Stimulated activated CD4-positive, alpha-beta T cell treated with anti-CD3 and anti-CD28 coated beads, Interleukin-4, amount 100 ng/mL, for 1 hour (primary cell): ENCODE data around the gene ZMIZ1.

Experiments
- DNase-seq: peaks from one replicate; pipeline ENCODE4 v3.0.0-alpha.2; 2020

The ZMIZ1 gene

GRCh38 chr10:79067241-79068202, 1.2 kb upstream of the ZMIZ1 start:
- DNase-seq, result peak; percentile 87

GRCh38 chr10:79068203-79068561, 584 bp upstream of the ZMIZ1 start:
- peak; percentile 50 for DNase-seq

GRCh38 chr10:79069325-79070080, 737 bp downstream of the ZMIZ1 start:
- peak; percentile 66 for DNase-seq

- no peak for DNase-seq
Measured at GRCh38 chr10:79070081-79070605, 1.4 kb downstream of the ZMIZ1 start.

- DNase-seq, result peak; percentile 27
Measured at GRCh38 chr10:79070606-79071395, 2.0 kb downstream of the ZMIZ1 start.

GRCh38 chr10:79071396-79071923, 2.7 kb downstream of the ZMIZ1 start:
- no peak for DNase-seq

GRCh38 chr10:79072041-79072441, 3.3 kb downstream of the ZMIZ1 start:
- DNase-seq, result no peak

GRCh38 chr10:79072994-79073645, 4.4 kb downstream of the ZMIZ1 start:
- DNase-seq, result no peak

GRCh38 chr10:79073784-79074432, 5.1 kb downstream of the ZMIZ1 start:
- DNase-seq, result no peak

GRCh38 chr10:79074732-79075131, 6.0 kb downstream of the ZMIZ1 start:
- no peak for DNase-seq

GRCh38 chr10:79075418-79075817, 6.7 kb downstream of the ZMIZ1 start:
- DNase-seq, result no peak

GRCh38 chr10:79077488-79078173, 8.9 kb downstream of the ZMIZ1 start:
- DNase-seq, result no peak

- no peak for DNase-seq
Measured at GRCh38 chr10:79078367-79079053, 9.7 kb downstream of the ZMIZ1 start.

GRCh38 chr10:79079054-79079397, 10.3 kb downstream of the ZMIZ1 start:
- DNase-seq, result no peak

GRCh38 chr10:79079490-79080355, 11.0 kb downstream of the ZMIZ1 start:
- no peak for DNase-seq

- DNase-seq, result no peak
Measured at GRCh38 chr10:79081353-79082034, 12.7 kb downstream of the ZMIZ1 start.

GRCh38 chr10:79082035-79082373, 13.2 kb downstream of the ZMIZ1 start:
- no peak for DNase-seq

GRCh38 chr10:79082631-79083596, 14.1 kb downstream of the ZMIZ1 start:
- DNase-seq, result no peak
